ENCODE data around the gene STK16. TPM values are rescaled to one million over a fixed set of nuclear protein-coding genes. Genes with fewer than 3 reads are reported as not detected.

STK16 gene
- total RNA-seq, 2 donors from 2014 or later: 15.8 to 16.5 TPM

DNA sequence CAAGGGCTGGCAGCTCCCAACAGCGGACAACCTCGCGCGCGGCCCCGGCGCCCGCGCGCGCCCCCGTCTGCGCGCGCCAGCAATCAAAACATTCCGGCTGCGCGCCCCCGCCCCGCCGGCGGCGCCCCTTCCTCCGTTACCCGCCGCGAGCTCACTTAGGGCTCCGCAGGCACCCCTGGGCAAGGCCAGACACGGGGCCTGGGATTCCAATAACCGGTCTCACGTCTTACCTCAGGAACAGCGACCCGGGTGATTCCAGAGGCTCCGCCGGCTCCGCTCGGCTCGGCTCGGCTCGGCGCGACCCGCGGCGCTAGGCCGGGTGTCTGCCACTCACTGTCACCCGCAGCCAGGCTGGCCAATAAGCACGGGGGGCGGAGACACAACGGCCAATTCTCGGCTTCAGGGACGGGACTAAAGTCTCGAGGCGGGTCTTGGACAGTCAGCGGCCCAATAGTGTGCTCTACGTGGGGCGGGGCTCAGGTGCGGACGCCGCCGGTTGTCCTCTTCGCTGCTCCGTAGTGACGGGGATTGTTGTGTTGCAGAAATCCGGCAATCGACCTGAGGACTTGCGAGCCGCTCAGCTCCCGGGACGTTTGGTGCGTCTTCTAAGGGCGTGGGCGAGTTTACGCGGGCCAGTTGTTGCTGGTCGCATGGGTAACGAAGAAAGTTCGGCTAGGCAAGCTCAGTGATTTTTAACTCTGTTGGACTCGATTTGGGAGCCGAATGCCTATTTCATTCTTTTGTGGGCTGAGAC is 15.8 kb upstream of the STK16 start, which contains the start of the genes ANKZF1 and ATG9A:
Gene ANKZF1 (plus strand): TSS at position 502 of the 754 bp plus-strand sequence. CDS start 452 bp downstream, outside the sequence.
Gene ATG9A (minus strand): TSS at position 332 of the 754 bp plus-strand sequence. CDS start 1,612 bp downstream, outside the sequence.
- intact Hi-C loops (cut with DNase I): no loop called here
- peak; percentile 99 for DNase-seq (ENCODE audit: low spot score)

DNA sequence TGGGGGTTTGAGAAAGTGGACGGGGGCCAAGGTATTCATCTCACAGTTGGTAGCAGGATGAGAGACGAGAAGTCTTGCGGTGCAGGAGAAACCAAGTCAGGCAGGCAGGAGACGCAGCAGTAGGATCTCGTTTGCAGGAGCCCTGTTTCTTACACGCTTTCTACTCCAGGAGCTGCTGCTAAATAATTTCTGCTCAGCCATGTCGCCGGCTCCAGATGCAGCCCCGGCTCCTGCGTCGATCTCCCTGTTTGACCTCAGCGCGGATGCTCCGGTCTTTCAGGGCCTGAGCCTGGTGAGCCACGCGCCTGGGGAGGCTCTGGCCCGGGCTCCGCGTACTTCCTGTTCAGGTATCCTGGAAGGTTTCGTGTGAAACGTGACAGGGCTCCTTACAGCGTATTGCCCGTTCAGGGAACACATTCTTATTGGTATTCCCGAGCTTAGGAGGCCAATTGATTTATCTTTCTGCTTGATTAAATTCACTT is 15.2 kb upstream of the STK16 start:
- no peak for DNase-seq (ENCODE audit: low spot score)
- intact Hi-C loops (cut with DNase I): no loop called here

DNA sequence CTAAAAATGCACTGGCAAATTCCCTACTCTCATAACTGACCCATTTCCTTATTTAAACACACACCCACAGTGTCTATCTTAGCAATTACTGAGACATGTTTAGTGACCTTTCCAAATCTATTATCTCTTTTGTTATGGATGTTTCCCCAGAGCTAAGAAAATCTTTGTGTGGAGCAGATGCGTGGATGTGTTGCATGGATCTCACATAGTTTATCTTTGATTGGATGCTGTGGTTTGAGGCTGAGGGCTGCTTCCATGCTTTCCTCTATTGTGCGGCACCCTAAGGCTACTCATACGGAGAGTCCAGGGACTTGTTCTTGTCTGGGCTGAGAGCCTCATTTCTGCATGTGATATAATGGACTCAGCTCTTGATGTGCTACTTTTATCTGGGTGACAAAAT is 10.9 kb upstream of the STK16 start:
- intact Hi-C loops (cut with DNase I): no loop called here

DNA sequence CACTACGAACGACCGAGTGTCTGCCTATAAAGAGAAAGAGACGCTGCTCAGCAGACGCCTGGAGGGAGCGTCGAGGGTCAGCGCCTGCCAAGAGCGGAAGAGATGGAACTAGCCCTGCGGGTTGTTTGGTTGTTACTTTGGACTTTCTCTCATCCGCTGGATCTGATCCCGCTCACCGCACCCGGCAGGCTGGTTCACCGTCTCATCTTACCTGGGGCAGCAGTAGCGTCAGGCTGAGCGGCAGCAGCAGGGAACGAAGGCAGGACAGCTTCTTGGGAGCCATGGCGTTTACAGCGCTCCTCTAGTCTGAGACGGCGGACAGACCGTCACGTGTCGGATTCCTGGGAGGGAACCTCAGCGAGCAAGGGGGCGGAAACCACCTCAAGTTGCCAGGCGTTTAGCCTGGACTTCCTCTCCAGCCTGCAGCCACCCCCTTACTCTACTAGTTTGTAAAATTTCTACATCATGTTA is 2.0 kb upstream of the STK16 start:
- DNase-seq (ENCODE audit: low spot score): no peak
- intact Hi-C loops (cut with DNase I): no loop called here

More for the DNA sequence above, 10.9 kb upstream of the STK16 start:
- DNase-seq (ENCODE audit: low spot score): no peak

DNA sequence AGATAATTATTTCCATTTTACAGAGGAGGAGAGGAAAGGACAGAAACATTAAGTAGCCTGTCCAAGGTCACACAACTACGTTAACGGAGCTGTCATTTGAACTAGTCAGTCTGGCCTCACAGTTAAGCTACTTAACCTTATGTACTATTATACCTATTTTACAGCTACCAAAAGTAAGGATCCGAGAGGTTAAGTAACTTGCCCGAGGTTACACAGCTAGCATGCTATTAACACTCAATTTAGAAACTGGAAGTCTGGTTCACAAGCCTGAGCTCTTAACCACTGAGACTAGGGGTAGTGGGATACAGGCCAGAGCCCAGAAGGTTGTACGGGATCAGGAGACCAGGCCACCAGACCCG is 511 bp upstream of the STK16 start:
- no peak for DNase-seq (ENCODE audit: low spot score)
- intact Hi-C loops (cut with DNase I): no loop called here

DNA sequence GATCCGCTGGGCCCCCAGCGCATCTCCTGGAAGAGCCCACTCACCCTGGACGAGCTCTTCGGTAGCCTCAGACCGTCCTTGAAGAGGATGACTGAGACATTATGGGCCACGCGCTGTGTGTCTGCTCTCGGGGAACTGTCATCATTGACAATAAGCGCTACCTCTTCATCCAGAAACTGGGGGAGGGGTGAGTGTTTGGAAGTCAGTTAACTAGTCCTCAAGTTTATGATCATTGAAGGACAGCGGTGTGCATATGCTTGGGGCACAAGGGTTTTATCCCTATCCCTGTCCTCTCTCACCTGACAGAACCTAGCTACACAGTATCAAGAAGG is 586 bp downstream of the STK16 start:
- intact Hi-C loops (cut with DNase I): no loop called here
- DNase-seq (ENCODE audit: low spot score): no peak

DNA sequence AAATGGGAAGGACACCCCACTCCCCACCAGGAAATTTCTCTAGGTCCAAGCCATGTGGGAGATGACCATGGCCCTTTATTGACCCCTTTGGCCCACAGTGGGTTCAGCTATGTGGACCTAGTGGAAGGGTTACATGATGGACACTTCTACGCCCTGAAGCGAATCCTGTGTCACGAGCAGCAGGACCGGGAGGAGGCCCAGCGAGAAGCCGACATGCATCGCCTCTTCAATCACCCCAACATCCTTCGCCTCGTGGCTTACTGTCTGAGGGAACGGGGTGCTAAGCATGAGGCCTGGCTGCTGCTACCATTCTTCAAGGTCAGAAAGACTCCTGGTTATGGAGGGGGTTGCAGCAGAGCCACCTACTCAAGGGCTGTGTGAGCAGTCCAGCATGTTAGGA is 1.3 kb downstream of the STK16 start:
- no peak for DNase-seq (ENCODE audit: low spot score)
- intact Hi-C loops (cut with DNase I): no loop called here

DNA sequence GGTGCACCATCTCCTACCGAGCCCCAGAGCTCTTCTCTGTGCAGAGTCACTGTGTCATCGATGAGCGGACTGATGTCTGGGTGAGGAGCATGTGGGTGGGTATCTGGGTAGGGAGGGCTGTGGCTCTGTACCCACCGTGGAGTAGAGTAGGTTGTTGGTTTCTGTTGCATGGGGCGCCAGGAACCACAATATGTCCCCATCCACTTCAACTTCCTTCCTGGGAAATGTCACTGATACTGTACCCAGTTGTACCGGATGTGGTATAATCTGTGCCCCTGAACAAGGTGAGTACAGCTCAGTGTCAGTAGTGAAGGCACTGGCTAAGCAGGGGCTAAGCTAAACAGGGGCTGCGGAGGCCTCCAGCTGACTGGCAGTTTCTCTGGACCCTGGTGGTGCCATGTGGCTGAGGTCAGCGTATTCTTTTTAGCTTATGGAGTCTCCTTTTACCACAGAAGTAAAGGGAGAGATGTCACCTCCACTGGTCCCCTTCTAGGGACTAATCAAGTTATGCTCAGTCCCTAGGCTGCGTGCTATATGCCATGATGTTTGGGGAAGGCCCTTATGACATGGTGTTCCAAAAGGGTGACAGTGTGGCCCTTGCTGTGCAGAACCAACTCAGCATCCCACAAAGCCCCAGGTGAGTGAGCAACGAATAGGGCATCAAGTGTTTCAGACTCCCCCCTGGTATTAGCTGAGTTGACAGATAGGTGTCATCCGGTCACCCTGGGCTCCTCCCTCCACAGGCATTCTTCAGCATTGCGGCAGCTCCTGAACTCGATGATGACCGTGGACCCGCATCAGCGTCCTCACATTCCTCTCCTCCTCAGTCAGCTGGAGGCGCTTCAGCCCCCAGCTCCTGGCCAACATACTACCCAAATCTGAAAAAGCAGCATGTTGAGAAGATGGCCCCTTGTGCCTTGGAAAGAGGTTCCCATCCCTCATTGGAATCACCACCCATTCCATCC is 2.7 kb downstream of the STK16 start:
- no peak for DNase-seq (ENCODE audit: low spot score)
- intact Hi-C loops (cut with DNase I): no loop called here

DNA sequence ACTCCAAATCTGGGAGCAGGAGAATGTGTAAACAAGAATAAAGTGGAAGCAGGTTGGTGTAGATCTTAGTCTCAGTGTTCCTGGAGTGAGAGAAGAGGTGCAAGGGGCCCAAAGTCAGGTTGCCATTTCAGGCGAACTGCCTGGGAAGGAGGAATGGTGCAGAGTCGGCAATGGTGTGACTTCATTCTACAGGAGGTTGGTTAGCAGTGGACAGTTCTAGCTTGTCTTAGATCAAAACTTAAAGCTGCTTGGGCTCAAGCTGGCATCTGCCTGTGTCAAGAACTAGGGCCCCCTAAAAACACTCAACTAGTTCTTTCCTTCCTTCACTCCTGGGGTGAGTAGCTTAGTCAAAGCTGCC is 3.5 kb downstream of the STK16 start:
- intact Hi-C loops (cut with DNase I): no loop called here
- no peak for DNase-seq (ENCODE audit: low spot score)

DNA sequence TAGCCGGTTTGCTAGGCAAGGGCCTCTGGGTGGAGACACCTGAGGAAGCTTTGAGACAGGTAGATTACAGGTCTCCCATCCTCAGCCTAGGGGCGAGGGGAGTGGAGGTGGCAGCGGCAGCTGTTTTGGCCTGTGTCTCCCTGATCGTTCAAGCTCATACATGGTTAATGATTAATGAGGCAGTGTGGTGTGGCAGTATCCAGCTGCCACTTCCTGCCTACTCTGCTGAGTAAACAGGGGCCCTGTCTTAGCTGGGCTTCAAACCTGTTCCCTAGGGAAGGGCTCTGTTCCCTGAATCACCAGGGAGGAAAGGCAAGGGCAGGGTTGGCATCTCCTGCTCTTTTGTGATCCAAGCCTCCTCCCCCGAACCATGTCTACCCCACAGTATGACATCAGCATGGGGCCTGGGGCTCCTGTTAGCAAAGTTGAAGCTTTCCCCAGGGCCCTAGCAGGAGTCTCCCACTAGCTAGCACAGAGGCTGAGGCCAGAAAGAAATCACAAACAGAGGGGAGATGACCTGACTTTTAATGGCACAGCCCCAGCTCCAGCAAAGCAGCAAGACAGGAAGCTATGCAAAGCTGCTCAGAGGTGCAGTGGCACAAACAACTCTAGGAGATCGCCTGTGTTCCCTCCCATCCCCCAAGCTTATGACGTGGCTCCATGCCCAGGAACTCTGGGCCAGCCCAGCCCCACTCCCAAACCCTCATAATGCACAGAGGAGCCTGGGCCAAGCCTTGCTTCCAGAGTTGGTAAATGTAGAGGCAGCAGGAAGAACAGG is 4.1 kb downstream of the STK16 start:
- intact Hi-C loops (cut with DNase I): no loop called here
- DNase-seq (ENCODE audit: low spot score): no peak

DNA sequence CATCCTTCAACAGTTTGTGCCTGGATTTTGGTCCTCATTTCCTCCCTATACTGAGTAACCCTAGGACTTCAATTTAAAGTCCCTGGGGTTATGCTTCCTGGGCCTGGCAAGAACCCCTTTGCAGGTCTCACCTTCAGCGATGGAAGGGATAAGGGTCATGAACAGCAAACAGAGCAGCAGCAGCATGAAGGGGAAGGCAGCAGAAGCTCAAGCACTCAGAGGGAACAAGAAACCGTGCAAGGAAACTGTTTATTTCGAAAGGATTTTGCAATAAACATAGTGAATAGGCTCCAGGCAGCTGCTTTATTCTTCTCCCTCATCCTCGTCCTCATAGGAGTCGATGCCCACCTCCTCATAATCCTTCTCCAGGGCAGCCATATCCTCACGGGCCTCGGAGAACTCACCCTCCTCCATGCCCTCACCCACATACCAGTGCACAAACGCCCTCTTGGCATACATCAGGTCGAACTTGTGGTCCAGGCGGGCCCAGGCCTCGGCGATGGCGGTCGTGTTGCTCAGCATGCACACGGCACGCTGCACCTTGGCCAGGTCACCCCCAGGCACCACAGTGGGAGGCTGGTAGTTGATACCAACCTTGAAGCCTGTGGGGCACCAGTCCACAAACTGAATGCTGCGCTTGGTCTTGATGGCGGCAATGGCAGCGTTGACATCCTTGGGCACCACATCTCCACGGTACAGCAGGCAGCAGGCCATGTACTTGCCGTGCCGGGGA is 4.9 kb downstream of the STK16 start:
- intact Hi-C loops (cut with DNase I): no loop called here
- no peak for DNase-seq (ENCODE audit: low spot score)

DNA sequence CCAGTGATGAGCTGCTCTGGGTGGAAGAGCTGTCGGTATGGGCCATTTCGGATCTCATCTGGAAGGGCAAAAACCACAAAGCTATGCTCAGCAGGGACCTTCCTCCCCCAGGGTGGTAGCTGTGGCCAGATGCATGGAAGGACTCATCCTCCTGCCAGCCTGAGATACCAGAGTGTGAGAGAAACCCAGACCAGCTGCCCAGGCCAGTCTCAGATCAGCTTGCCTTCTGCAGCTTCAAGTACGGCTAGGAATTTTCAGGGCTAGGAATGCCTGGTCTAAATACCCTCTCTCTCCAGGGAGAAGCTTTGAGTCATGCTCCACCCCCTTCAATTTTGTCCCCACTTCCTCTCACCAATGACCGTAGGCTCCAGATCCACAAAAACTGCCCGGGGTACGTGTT is 6.4 kb downstream of the STK16 start:
- intact Hi-C loops (cut with DNase I): no loop called here
- DNase-seq (ENCODE audit: low spot score): peak; percentile 36

DNA sequence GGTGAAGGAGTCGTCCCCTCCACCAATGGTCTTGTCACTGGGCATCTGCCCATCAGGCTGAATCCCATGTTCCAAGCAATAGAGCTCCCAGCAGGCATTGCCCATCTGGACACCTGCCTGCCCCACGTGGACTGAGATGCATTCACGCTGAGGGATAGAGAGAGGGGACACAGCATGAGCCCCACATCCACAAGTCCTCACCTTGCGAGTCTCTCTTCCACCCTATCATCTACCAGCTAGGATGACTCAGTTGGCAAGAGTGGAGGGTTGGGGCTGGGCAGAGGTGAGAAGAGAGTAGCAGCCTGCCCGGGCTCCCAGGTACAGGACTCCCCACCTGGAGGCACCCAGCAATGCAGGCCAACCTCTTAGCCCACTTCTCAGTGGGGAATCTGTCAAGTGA is 6.8 kb downstream of the STK16 start:
- intact Hi-C loops (cut with DNase I): no loop called here
- DNase-seq (ENCODE audit: low spot score): peak; percentile 72

DNA sequence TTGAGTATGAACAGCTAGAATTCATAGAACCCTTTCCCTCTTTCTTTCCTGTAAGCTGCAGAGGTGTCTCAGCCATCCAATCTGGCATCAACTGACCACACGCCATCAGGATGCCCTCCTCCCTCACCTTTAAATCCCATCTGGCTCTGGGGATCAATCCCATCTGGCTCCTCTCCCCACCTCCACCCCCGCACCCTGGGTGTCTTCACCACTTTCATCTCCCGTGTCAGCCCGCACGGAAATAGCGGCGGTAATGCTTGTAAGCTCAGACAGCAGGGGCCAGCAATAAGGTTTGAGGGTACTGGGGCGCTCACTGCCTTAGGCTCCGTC is 7.3 kb downstream of the STK16 start:
- DNase-seq (ENCODE audit: low spot score): peak; percentile 79
- intact Hi-C loops (cut with DNase I): no loop called here

DNA sequence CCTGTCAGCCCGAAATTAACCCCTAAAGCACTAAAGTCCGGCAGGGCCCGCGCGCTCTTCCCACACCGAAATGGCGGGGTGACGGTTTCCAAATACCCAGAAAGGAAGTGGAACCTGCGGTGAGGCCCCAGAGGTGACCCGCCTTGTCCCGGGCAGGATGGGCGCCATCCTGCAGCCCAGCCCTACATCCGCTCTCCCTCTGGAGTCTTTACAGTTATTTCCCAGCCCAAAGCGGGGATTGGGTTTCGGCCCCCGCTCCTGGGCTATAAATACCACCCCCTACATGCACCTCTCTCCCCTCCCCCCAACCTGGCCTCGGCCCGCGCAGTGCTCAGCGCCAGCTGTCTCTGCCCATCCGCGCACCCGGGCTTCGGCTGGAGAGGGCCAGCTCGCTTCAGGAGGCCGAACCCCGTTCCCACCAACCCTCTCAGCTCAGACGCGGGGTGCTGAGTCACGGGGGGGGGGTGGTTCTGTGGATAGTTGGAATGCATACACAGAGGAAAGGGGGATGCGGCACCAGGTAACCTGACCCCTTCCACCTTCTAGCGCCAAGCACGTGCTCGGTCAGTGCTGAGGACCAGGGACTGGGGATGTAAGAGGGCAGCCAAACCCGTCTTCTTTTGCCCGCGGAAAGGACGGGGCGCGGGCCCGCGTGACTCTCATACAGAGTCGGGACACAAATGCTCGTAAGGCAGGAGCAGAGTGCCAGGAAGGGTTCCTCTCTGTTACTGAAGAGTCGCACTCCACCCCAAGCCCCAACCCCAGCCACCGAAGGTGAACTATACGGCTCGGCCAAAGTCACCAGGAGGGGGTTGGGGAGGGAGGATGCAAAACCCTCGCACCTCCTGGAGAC is 7.8 kb downstream of the STK16 start, which contains the start of gene TUBA4B:
Gene TUBA4B (plus strand): TSS at position 344 of the 853 bp plus-strand sequence. CDS start 165 bp downstream, at position 509.
- intact Hi-C loops (cut with DNase I): no loop called here
- peak; percentile 84 for DNase-seq (ENCODE audit: low spot score)

DNA sequence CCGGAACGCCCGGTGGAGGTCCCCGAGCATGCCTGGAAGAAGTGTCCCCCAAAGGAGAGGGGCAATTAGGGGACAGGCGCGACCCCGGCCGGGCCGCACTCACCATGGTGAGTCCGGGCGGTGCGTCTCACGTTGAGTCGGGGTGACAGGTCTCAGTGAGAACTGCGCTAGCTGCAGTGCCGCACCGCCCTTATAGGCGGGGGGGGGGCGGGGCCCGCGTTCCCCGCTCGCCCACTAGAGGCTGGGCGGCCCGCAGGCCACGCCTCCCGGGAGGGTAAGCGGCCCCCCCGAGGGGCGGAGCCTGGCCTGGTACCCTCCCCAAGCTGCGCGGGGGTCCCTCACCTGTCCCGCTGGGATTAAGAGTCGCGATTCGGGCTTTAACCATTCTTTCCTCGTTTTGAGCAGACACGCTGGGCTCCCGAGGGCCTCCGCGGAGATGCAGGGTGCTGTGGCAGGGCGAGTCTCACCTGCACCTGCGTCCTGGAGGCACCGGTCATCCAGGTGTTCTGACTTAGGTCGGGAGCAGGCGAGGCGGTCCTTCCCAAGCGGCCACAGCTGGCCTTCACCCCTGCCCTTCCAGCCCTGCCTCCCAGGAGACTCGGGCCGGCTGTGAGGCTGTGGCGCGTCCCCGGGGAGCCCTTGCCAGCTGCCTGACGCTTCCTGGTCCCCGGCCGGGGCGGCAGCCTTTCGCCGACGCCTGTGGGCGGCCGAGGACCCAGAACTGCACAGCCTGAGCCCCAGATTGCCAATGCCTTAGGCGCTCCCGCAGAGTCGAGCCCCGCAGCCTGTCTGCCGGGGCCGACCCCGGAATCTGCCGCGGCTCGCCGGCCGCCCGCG is 8.7 kb downstream of the STK16 start, which contains the start of gene TUBA4A:
Gene TUBA4A (minus strand): TSS at position 166 of the 837 bp plus-strand sequence. CDS start 60 bp downstream, at position 106.
- DNase-seq (ENCODE audit: low spot score): peak; percentile 95
- intact Hi-C loops (cut with DNase I): no loop called here

All from posterior vena cava (tissue), 2 donors.